ENCODE measurements around the gene ADH7. TPM values are rescaled to one million over a fixed set of nuclear protein-coding genes. Genes with fewer than 3 reads are reported as not detected.

The ADH7 gene
- total RNA-seq (not detected), polyA plus RNA-seq (not detected)

GRCh38 chr4:99435154-99435553 is at the start of gene ADH7:
Gene ADH7, minus strand, starts transcription at chr4:99435342. Its CDS starts 109 bp downstream, at chr4:99435233.
- Histone ChIP-seq H3K9me3 (ENCODE audit: control insufficient read depth in 2 of 2, low read length in 2 of 2) (no peaks in the 10 kb centered on the region), H3K27me3 (ENCODE audit: control insufficient read depth, insufficient read depth, low read length) (peaks cover 3% of the 10 kb centered on the region), H3K36me3 (ENCODE audit: control insufficient read depth, insufficient read depth, low read length) (no peaks in the 10 kb centered on the region), H3K4me3 (ENCODE audit: low read depth, low read length) (no peak within 1 kb of the TSS), H3K27ac (ENCODE audit: insufficient read depth, low read length, poor library complexity, severe bottlenecking) (no peak within 1 kb of the TSS), H3K4me1 (ENCODE audit: control insufficient read depth, insufficient read depth, low read length, poor library complexity, severe bottlenecking) (no peaks in the 10 kb centered on the region)
- no peak within 1 kb of the TSS for H3K27ac Mint-ChIP-seq
- H3K4me3 Mint-ChIP-seq: no peak within 1 kb of the TSS
- no peak for DNase-seq
- peaks cover 0 to 5% (median 0%) of the 10 kb centered on the region in 7 donors for H3K9me3 Mint-ChIP-seq
- peaks cover 4% of the 10 kb centered on the region for H3K27me3 Mint-ChIP-seq
- ATAC-seq (ENCODE audit: low read depth in 2 of 2): no peak
- H3K4me1 Mint-ChIP-seq: no peaks in the 10 kb centered on the region
- H3K36me3 Mint-ChIP-seq: no peaks in the 10 kb centered on the region

- Histone ChIP-seq H3K36me3 (ENCODE audit: control insufficient read depth, insufficient read depth, low read length) (no peaks in the 10 kb centered on the region), H3K4me1 (ENCODE audit: control insufficient read depth, insufficient read depth, low read length, poor library complexity, severe bottlenecking) (no peaks in the 10 kb centered on the region), H3K9me3 (ENCODE audit: control insufficient read depth in 2 of 2, low read length in 2 of 2) (peaks cover 21 to 27% of the 10 kb centered on the region in 2 experiments), H3K4me3 (ENCODE audit: low read depth, low read length) (no peak overlapping the region), H3K27me3 (ENCODE audit: control insufficient read depth, insufficient read depth, low read length) (no peaks in the 10 kb centered on the region), H3K27ac (ENCODE audit: insufficient read depth, low read length, poor library complexity, severe bottlenecking) (no peak overlapping the region)
- peaks cover 0 to 34% (median 14%) of the 10 kb centered on the region in 7 donors for H3K9me3 Mint-ChIP-seq
- H3K4me1 Mint-ChIP-seq: no peaks in the 10 kb centered on the region
- no peak overlapping the region for H3K27ac Mint-ChIP-seq
- peaks cover 10% of the 10 kb centered on the region for H3K27me3 Mint-ChIP-seq
- no peak for DNase-seq
- no peaks in the 10 kb centered on the region for H3K36me3 Mint-ChIP-seq
- H3K4me3 Mint-ChIP-seq: no peak overlapping the region
- no peak for ATAC-seq (ENCODE audit: low read depth in 2 of 2)
Measured at GRCh38 chr4:99483636-99484035, 48.5 kb upstream of the ADH7 start.

GRCh38 chr4:99473131-99473530 is 38.0 kb upstream of the ADH7 start:
- DNase-seq (no peak), ATAC-seq (ENCODE audit: low read depth in 2 of 2) (no peak)
- no peaks in the 10 kb centered on the region for H3K4me1 Mint-ChIP-seq

GRCh38 chr4:99471896-99472295 is 36.8 kb upstream of the ADH7 start:
- Histone ChIP-seq H3K27me3 (ENCODE audit: control insufficient read depth, insufficient read depth, low read length) (peaks cover 8% of the 10 kb centered on the region), H3K36me3 (ENCODE audit: control insufficient read depth, insufficient read depth, low read length) (no peaks in the 10 kb centered on the region), H3K4me1 (ENCODE audit: control insufficient read depth, insufficient read depth, low read length, poor library complexity, severe bottlenecking) (no peaks in the 10 kb centered on the region), H3K27ac (ENCODE audit: insufficient read depth, low read length, poor library complexity, severe bottlenecking) (no peak overlapping the region), H3K4me3 (ENCODE audit: low read depth, low read length) (no peak overlapping the region), H3K9me3 (ENCODE audit: control insufficient read depth in 2 of 2, low read length in 2 of 2) (no peaks in the 10 kb centered on the region)
- Mint-ChIP-seq H3K27me3 (peaks cover 29% of the 10 kb centered on the region), H3K9me3 (peaks cover 0 to 2% (median 0%) of the 10 kb centered on the region in 7 donors), H3K4me3 (no peak overlapping the region), H3K27ac (no peak overlapping the region), H3K36me3 (no peaks in the 10 kb centered on the region), H3K4me1 (no peaks in the 10 kb centered on the region)
- ATAC-seq (ENCODE audit: low read depth in 2 of 2) (no peak), DNase-seq (no peak)

More at GRCh38 chr4:99473131-99473530, 38.0 kb upstream of the ADH7 start:
- Histone ChIP-seq H3K9me3 (ENCODE audit: control insufficient read depth in 2 of 2, low read length in 2 of 2) (no peaks in the 10 kb centered on the region), H3K27me3 (ENCODE audit: control insufficient read depth, insufficient read depth, low read length) (peaks cover 8% of the 10 kb centered on the region), H3K4me1 (ENCODE audit: control insufficient read depth, insufficient read depth, low read length, poor library complexity, severe bottlenecking) (no peaks in the 10 kb centered on the region), H3K27ac (ENCODE audit: insufficient read depth, low read length, poor library complexity, severe bottlenecking) (no peak overlapping the region), H3K36me3 (ENCODE audit: control insufficient read depth, insufficient read depth, low read length) (no peaks in the 10 kb centered on the region), H3K4me3 (ENCODE audit: low read depth, low read length) (no peak overlapping the region)
- peaks cover 0 to 2% (median 0%) of the 10 kb centered on the region in 7 donors for H3K9me3 Mint-ChIP-seq
- H3K4me3 Mint-ChIP-seq: no peak overlapping the region
- no peak overlapping the region for H3K27ac Mint-ChIP-seq
- H3K27me3 Mint-ChIP-seq: peaks cover 20% of the 10 kb centered on the region
- no peaks in the 10 kb centered on the region for H3K36me3 Mint-ChIP-seq

GRCh38 chr4:99471349-99471748 is 36.2 kb upstream of the ADH7 start:
- H3K27ac ChIP-seq (ENCODE audit: insufficient read depth, low read length, poor library complexity, severe bottlenecking): no peak overlapping the region
- ATAC-seq (ENCODE audit: low read depth in 2 of 2) (no peak), DNase-seq (no peak)
- H3K4me1 Mint-ChIP-seq: no peaks in the 10 kb centered on the region
- no peak overlapping the region for H3K4me3 Mint-ChIP-seq
- H3K27me3 Mint-ChIP-seq: peaks cover 29% of the 10 kb centered on the region
- peaks cover 0 to 2% (median 0%) of the 10 kb centered on the region in 7 donors for H3K9me3 Mint-ChIP-seq
- H3K27me3 ChIP-seq (ENCODE audit: control insufficient read depth, insufficient read depth, low read length): peaks cover 7% of the 10 kb centered on the region
- no peaks in the 10 kb centered on the region for H3K9me3 ChIP-seq (ENCODE audit: control insufficient read depth in 2 of 2, low read length in 2 of 2)
- H3K36me3 ChIP-seq (ENCODE audit: control insufficient read depth, insufficient read depth, low read length): no peaks in the 10 kb centered on the region
- no peaks in the 10 kb centered on the region for H3K36me3 Mint-ChIP-seq
- H3K27ac Mint-ChIP-seq: peak overlapping the region in 1 of 3 donors; percentile 44
- H3K4me1 ChIP-seq (ENCODE audit: control insufficient read depth, insufficient read depth, low read length, poor library complexity, severe bottlenecking): no peaks in the 10 kb centered on the region
- no peak overlapping the region for H3K4me3 ChIP-seq (ENCODE audit: low read depth, low read length)

- Histone ChIP-seq H3K4me1 (ENCODE audit: control insufficient read depth, insufficient read depth, low read length, poor library complexity, severe bottlenecking) (no peaks in the 10 kb centered on the region), H3K27ac (ENCODE audit: insufficient read depth, low read length, poor library complexity, severe bottlenecking) (no peak overlapping the region), H3K36me3 (ENCODE audit: control insufficient read depth, insufficient read depth, low read length) (no peaks in the 10 kb centered on the region), H3K27me3 (ENCODE audit: control insufficient read depth, insufficient read depth, low read length) (peaks cover 5% of the 10 kb centered on the region), H3K4me3 (ENCODE audit: low read depth, low read length) (no peak overlapping the region), H3K9me3 (ENCODE audit: control insufficient read depth in 2 of 2, low read length in 2 of 2) (no peaks in the 10 kb centered on the region)
- Mint-ChIP-seq H3K27ac (no peak overlapping the region), H3K36me3 (no peaks in the 10 kb centered on the region), H3K9me3 (peaks cover 0 to 2% (median 0%) of the 10 kb centered on the region in 7 donors), H3K4me1 (no peaks in the 10 kb centered on the region), H3K27me3 (peaks cover 24% of the 10 kb centered on the region), H3K4me3 (no peak overlapping the region)
- DNase-seq: no peak
- ATAC-seq (ENCODE audit: low read depth in 2 of 2): no peak
Measured at GRCh38 chr4:99468889-99469288, 33.7 kb upstream of the ADH7 start.

GRCh38 chr4:99467887-99468286 is 32.7 kb upstream of the ADH7 start:
- no peak for ATAC-seq (ENCODE audit: low read depth in 2 of 2)
- no peak overlapping the region for H3K4me3 Mint-ChIP-seq
- Histone ChIP-seq H3K4me3 (ENCODE audit: low read depth, low read length) (no peak overlapping the region), H3K27me3 (ENCODE audit: control insufficient read depth, insufficient read depth, low read length) (peaks cover 5% of the 10 kb centered on the region), H3K4me1 (ENCODE audit: control insufficient read depth, insufficient read depth, low read length, poor library complexity, severe bottlenecking) (no peaks in the 10 kb centered on the region), H3K36me3 (ENCODE audit: control insufficient read depth, insufficient read depth, low read length) (no peaks in the 10 kb centered on the region), H3K27ac (ENCODE audit: insufficient read depth, low read length, poor library complexity, severe bottlenecking) (no peak overlapping the region), H3K9me3 (ENCODE audit: control insufficient read depth in 2 of 2, low read length in 2 of 2) (no peaks in the 10 kb centered on the region)
- peaks cover 24% of the 10 kb centered on the region for H3K27me3 Mint-ChIP-seq
- peaks cover 0 to 4% (median 0%) of the 10 kb centered on the region in 4 donors for H3K4me1 Mint-ChIP-seq
- no peak for DNase-seq
- H3K36me3 Mint-ChIP-seq: no peaks in the 10 kb centered on the region
- peaks cover 0 to 2% (median 0%) of the 10 kb centered on the region in 7 donors for H3K9me3 Mint-ChIP-seq
- H3K27ac Mint-ChIP-seq: no peak overlapping the region

GRCh38 chr4:99463566-99463965 is 28.4 kb upstream of the ADH7 start:
- Mint-ChIP-seq H3K4me1 (peaks cover 0 to 4% (median 0%) of the 10 kb centered on the region in 4 donors), H3K27me3 (peaks cover 27% of the 10 kb centered on the region), H3K36me3 (no peaks in the 10 kb centered on the region), H3K4me3 (no peak overlapping the region), H3K27ac (no peak overlapping the region), H3K9me3 (peaks cover 0 to 2% (median 0%) of the 10 kb centered on the region in 7 donors)
- H3K36me3 ChIP-seq (ENCODE audit: control insufficient read depth, insufficient read depth, low read length): no peaks in the 10 kb centered on the region
- H3K27me3 ChIP-seq (ENCODE audit: control insufficient read depth, insufficient read depth, low read length): peaks cover 2% of the 10 kb centered on the region
- H3K9me3 ChIP-seq (ENCODE audit: control insufficient read depth in 2 of 2, low read length in 2 of 2): no peaks in the 10 kb centered on the region
- H3K27ac ChIP-seq (ENCODE audit: insufficient read depth, low read length, poor library complexity, severe bottlenecking): no peak overlapping the region
- ATAC-seq (ENCODE audit: low read depth in 2 of 2): no peak
- no peak for DNase-seq
- H3K4me1 ChIP-seq (ENCODE audit: control insufficient read depth, insufficient read depth, low read length, poor library complexity, severe bottlenecking): no peaks in the 10 kb centered on the region
- H3K4me3 ChIP-seq (ENCODE audit: low read depth, low read length): no peak overlapping the region

All from CD4-positive, CD25-positive, alpha-beta regulatory T cell (primary cell).